ENCODE results near the gene KIF6.

- TF ChIP-seq CTCF (IDR thresholded peaks at IDR 0.05 in 4 of 5, conservative IDR thresholded peaks at IDR 0.05 in 1 of 5) (no peak), POLR2A (IDR thresholded peaks at IDR 0.05) (no peak)
Observed at GRCh38 chr6:39752835-39753724, 27.9 kb upstream of the KIF6 start.

All from gastrocnemius medialis (tissue), 4 donors.